ENCODE measurements around the gene ANAPC5. TPM values are rescaled to one million over a fixed set of nuclear protein-coding genes. Genes with fewer than 3 reads are reported as not detected.

Gene ANAPC5, protein sequence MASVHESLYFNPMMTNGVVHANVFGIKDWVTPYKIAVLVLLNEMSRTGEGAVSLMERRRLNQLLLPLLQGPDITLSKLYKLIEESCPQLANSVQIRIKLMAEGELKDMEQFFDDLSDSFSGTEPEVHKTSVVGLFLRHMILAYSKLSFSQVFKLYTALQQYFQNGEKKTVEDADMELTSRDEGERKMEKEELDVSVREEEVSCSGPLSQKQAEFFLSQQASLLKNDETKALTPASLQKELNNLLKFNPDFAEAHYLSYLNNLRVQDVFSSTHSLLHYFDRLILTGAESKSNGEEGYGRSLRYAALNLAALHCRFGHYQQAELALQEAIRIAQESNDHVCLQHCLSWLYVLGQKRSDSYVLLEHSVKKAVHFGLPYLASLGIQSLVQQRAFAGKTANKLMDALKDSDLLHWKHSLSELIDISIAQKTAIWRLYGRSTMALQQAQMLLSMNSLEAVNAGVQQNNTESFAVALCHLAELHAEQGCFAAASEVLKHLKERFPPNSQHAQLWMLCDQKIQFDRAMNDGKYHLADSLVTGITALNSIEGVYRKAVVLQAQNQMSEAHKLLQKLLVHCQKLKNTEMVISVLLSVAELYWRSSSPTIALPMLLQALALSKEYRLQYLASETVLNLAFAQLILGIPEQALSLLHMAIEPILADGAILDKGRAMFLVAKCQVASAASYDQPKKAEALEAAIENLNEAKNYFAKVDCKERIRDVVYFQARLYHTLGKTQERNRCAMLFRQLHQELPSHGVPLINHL
- 114 TPM for total RNA-seq (2013)
- polyA plus RNA-seq (100 to 1,000 TPM in 2 of 3 donors, 10 to 100 TPM in 1; 67.3 to 161 (median 114) TPM), polyA minus RNA-seq (47.8 and 60.3 TPM in 2 replicates), total RNA-seq (16.3 to 105 (median 73.0) reads per million in 11 experiments)

DNA sequence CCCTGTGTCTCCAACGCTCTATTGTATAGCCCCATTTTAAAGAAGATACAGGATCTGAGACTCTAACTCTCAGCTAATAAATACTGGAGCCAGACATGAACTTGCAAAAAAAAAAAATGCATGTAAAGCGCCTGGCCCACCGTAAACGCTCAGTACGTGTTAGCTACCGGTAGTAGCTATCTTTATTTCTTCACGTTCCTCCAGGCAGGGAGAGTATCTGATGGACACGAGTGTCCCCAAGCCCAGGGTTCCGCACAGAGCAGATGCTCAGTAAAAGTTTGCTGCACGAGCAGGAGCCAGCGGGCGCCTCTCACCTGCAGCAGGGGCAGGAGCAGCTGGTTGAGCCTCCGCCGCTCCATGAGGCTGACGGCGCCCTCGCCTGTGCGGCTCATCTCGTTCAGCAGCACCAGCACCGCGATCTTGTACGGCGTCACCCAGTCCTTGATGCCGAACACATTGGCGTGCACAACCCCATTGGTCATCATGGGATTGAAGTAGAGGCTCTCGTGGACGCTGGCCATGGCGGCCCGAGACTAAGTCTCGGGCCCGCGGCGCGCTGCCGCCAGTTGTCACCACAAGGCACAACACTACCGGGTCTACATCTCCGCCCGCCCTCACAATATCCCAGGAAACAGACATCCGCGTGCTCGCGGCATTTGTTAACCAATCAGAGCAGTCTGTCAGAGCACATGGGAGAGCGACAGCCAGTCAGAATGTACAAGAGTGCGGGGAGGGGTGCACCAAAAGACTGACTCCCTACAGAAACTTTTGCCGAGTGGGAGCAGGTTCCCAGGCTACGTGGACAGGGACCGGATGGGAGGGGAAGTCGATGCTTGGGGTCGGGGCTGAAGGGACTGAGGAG, at the start of gene ANAPC5:
Gene ANAPC5 (minus strand): TSS at position 592 of the 862 bp plus-strand sequence. CDS start 71 bp downstream, at position 521.
- peak within 1 kb of the TSS; percentile 92 for H3K9ac ChIP-seq (ENCODE audit: insufficient read depth, low read length, poor library complexity, severe bottlenecking)
- TF ChIP-seq, protein P1, sequence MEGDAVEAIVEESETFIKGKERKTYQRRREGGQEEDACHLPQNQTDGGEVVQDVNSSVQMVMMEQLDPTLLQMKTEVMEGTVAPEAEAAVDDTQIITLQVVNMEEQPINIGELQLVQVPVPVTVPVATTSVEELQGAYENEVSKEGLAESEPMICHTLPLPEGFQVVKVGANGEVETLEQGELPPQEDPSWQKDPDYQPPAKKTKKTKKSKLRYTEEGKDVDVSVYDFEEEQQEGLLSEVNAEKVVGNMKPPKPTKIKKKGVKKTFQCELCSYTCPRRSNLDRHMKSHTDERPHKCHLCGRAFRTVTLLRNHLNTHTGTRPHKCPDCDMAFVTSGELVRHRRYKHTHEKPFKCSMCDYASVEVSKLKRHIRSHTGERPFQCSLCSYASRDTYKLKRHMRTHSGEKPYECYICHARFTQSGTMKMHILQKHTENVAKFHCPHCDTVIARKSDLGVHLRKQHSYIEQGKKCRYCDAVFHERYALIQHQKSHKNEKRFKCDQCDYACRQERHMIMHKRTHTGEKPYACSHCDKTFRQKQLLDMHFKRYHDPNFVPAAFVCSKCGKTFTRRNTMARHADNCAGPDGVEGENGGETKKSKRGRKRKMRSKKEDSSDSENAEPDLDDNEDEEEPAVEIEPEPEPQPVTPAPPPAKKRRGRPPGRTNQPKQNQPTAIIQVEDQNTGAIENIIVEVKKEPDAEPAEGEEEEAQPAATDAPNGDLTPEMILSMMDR (IDR thresholded peaks at IDR 0.05), result no peak
- WGBS (ENCODE audit: insufficient coverage), result under 1% methylated on average over 44 of the region's 49 CpGs
- peaks cover 48% of the 10 kb centered on the region for H3K79me2 ChIP-seq (ENCODE audit: insufficient read depth, low read length)
- H3K4me3 Mint-ChIP-seq, result peak within 1 kb of the TSS; percentile 93 to 99
- H3K27me3 Mint-ChIP-seq (ENCODE audit: low read depth in 3 of 3), result peaks cover 1 to 4% (median 3%) of the 10 kb centered on the region in 3 donors
- H4K20me1 ChIP-seq (ENCODE audit: insufficient read depth, low read length), result peaks cover 20% of the 10 kb centered on the region
- peak within 1 kb of the TSS; percentile 100 for H2AFZ ChIP-seq (ENCODE audit: insufficient read depth, low read depth, low read length, poor library complexity, severe bottlenecking)
- peaks cover 4 to 13% of the 10 kb centered on the region in 2 donors for H3K36me3 ChIP-seq (replicated peaks in 1 of 2; ENCODE audit: control insufficient read depth in 1 of 2, insufficient read depth in 2 of 2, low read length in 2 of 2)
- H3K27ac ChIP-seq (ENCODE audit: low read depth in 1 of 2, low read length in 2 of 2), result peak within 1 kb of the TSS; percentile 88 to 96
- H3K4me1 Mint-ChIP-seq, result peaks cover 23% of the 10 kb centered on the region
- H3K27ac Mint-ChIP-seq, result peak within 1 kb of the TSS; percentile 95 to 98 (median 97)
- DNase-seq, result peak; percentile 96 to 97 (median 97)
- peak within 1 kb of the TSS; percentile 76 to 99 (median 87) for H3K4me3 ChIP-seq (replicated peaks in 1 of 3; ENCODE audit: low read depth in 2 of 3, low read length in 3 of 3)
- no peaks in the 10 kb centered on the region for H3K9me3 ChIP-seq (replicated peaks in 1 of 2; ENCODE audit: control insufficient read depth in 1 of 2, insufficient read depth in 1 of 2, low read length in 2 of 2)
- intact Hi-C loops (cut with micrococcal nuclease), result loop anchor here in 1 of 2 donors (5.0 kb wide), 1 partner anchor 45 kb away; no protein-coding TSS in a partner anchor
- H3K27me3 ChIP-seq (ENCODE audit: control insufficient read depth in 2 of 2, insufficient read depth in 2 of 2, low read length in 2 of 2), result no peaks in the 10 kb centered on the region
- H3K36me3 Mint-ChIP-seq, result peaks cover 6 to 18% of the 10 kb centered on the region in 2 donors
- peaks cover 18 to 21% of the 10 kb centered on the region in 2 donors for H3K4me1 ChIP-seq (ENCODE audit: control insufficient read depth in 1 of 2, insufficient read depth in 2 of 2, low read length in 2 of 2)
- H3K9me3 Mint-ChIP-seq, result no peaks in the 10 kb centered on the region
- peak within 1 kb of the TSS; percentile 97 for H3K4me2 ChIP-seq (replicated peaks; ENCODE audit: extremely low read depth, low read length, poor library complexity, severe bottlenecking)
